WTC11 (cell line): ENCODE data around the gene INKA2. TPM values are rescaled to one million over a fixed set of nuclear protein-coding genes. Genes with fewer than 3 reads are reported as not detected.

ENCODE experiments used
- ATAC-seq: fragments of 200-7000 bp; cut with Tn5 transposase; 2 replicates; pipeline ENCODE4 v1.10.0; 2021; ENCODE audit warnings: mild to moderate bottlenecking, moderate library complexity
- CTCF ChIA-PET: fragments of 300-600 bp; sonication (Branson Sonifier 250); formaldehyde crosslinking; loops from one replicate; lab custom pipeline; 2021; ENCODE audit warnings: antibody characterized with exemption; lab: Charles Lee
- POLR2A ChIA-PET: fragments of 350-600 bp; sonication (Branson Sonifier 250); formaldehyde crosslinking; loops from one replicate; lab custom pipeline; 2021; ENCODE audit warnings: antibody characterized with exemption; lab: Charles Lee
- DNase-seq: peaks from one replicate; pipeline ENCODE4 v3.0.0; 2021; ENCODE audit warnings: low spot score
- H3K27ac Mint-ChIP-seq: 2 replicates; pipeline ENCODE4 v1.8.0; 2021; ENCODE audit warnings: mixed read lengths
- H3K27me3 Mint-ChIP-seq: 2 replicates; pipeline ENCODE4 v1.8.0; 2021; ENCODE audit warnings: low read depth, mild to moderate bottlenecking, moderate library complexity, mixed read lengths
- H3K36me3 Mint-ChIP-seq: 2 replicates; pipeline ENCODE4 v1.8.0; 2021; ENCODE audit warnings: mixed read lengths
- H3K4me1 Mint-ChIP-seq: 2 replicates; pipeline ENCODE4 v1.8.0; 2022; ENCODE audit warnings: mixed read lengths
- H3K4me3 Mint-ChIP-seq: 2 replicates; pipeline ENCODE4 v1.8.0; 2021; ENCODE audit warnings: mild to moderate bottlenecking, moderate library complexity, mixed read lengths
- H3K9me3 Mint-ChIP-seq: 2 replicates; pipeline ENCODE4 v1.8.0; 2021; ENCODE audit warnings: mixed read lengths
- ATF3 ChIP-seq: sonication (generic); formaldehyde crosslinking; conservative IDR thresholded peaks from 2 replicates; pipeline ENCODE4 v1.8.1; 2022; ENCODE audit warnings: mild to moderate bottlenecking, missing genetic modification reagents
- CREB1 ChIP-seq: sonication (generic); formaldehyde crosslinking; IDR thresholded peaks from 2 replicates; pipeline ENCODE4 v1.8.0; 2023; ENCODE audit warnings: mild to moderate bottlenecking, missing genetic modification reagents
- E2F4 ChIP-seq: sonication (generic); formaldehyde crosslinking; IDR thresholded peaks from 2 replicates; pipeline ENCODE4 v1.8.1; 2022; ENCODE audit warnings: low read depth, mild to moderate bottlenecking, moderate library complexity, missing genetic modification reagents, borderline replicate concordance
- ELF4 ChIP-seq: sonication (generic); formaldehyde crosslinking; IDR thresholded peaks from 2 replicates; pipeline ENCODE4 v1.8.1; 2022; ENCODE audit warnings: low read depth, mild to moderate bottlenecking, moderate library complexity, missing genetic modification reagents
- FOXJ3 ChIP-seq: sonication (generic); formaldehyde crosslinking; IDR thresholded peaks from 2 replicates; pipeline ENCODE4 v1.9.0; 2021; ENCODE audit warnings: missing genetic modification reagents, mild to moderate bottlenecking, borderline replicate concordance
- FOXK1 ChIP-seq: sonication (generic); formaldehyde crosslinking; IDR thresholded peaks from 2 replicates; pipeline ENCODE4 v1.8.0; 2022; ENCODE audit warnings: mild to moderate bottlenecking, moderate library complexity, missing genetic modification reagents
- GRHL2 ChIP-seq: fragments of 250-450 bp; sonication (Bioruptor Pico); IDR thresholded peaks from 2 replicates; pipeline ENCODE4 v1.8.0; 2022; ENCODE audit warnings: mild to moderate bottlenecking, moderate library complexity; ENCODE audit not compliant: insufficient replicate concordance, severe bottlenecking
- GTF2I ChIP-seq: fragments of 250-450 bp; sonication (Bioruptor Pico); conservative IDR thresholded peaks from 2 replicates; pipeline ENCODE4 v1.4.0; 2021; ENCODE audit warnings: mild to moderate bottlenecking
- MAX ChIP-seq: sonication (generic); formaldehyde crosslinking; IDR thresholded peaks from 2 replicates; pipeline ENCODE4 v1.8.0; 2022; ENCODE audit warnings: mild to moderate bottlenecking, missing genetic modification reagents
- NR3C1 ChIP-seq: sonication (generic); formaldehyde crosslinking; conservative IDR thresholded peaks from 2 replicates; pipeline ENCODE4 v1.8.1; 2023; ENCODE audit warnings: low read depth, mild to moderate bottlenecking, missing genetic modification reagents
- PREB ChIP-seq: sonication (generic); formaldehyde crosslinking; IDR thresholded peaks from 2 replicates; pipeline ENCODE4 v1.8.1; 2022; ENCODE audit warnings: mild to moderate bottlenecking, missing genetic modification reagents, moderate library complexity, borderline replicate concordance
- RELA ChIP-seq: sonication (generic); formaldehyde crosslinking; IDR thresholded peaks from 2 replicates; pipeline ENCODE4 v1.8.1; 2022; ENCODE audit warnings: missing genetic modification reagents, mild to moderate bottlenecking, borderline replicate concordance
- RORB ChIP-seq: fragments of 250-450 bp; sonication (Bioruptor Pico); IDR thresholded peaks from 2 replicates; pipeline ENCODE4 v1.9.0; 2021; ENCODE audit warnings: mild to moderate bottlenecking
- TP53 ChIP-seq: sonication (generic); formaldehyde crosslinking; IDR thresholded peaks from 2 replicates; pipeline ENCODE4 v1.8.1; 2023; ENCODE audit warnings: mild to moderate bottlenecking, missing genetic modification reagents
- ZBTB43 ChIP-seq: sonication (generic); formaldehyde crosslinking; IDR thresholded peaks from 2 replicates; pipeline ENCODE4 v1.8.1; 2023; ENCODE audit warnings: mild to moderate bottlenecking, missing genetic modification reagents
- ZNF121 ChIP-seq: sonication (generic); formaldehyde crosslinking; IDR thresholded peaks from 2 replicates; pipeline ENCODE4 v1.8.0; 2023; ENCODE audit warnings: missing genetic modification reagents
- total RNA-seq: library from RNA; stranded (reverse); gene quantifications from 3 replicates; pipeline ENCODE4 v1.2.3, GENCODE V29; 2021

INKA2 gene
- total RNA-seq, 1 experiment from 2014 or later: 20.1 TPM

GRCh38 chr1:111706921-111707320 lies 32.3 kb downstream of the INKA2 start:
- CTCF ChIA-PET: no interaction called here
- Mint-ChIP-seq H3K9me3 (no peaks in the 10 kb centered on the region), H3K4me3 (no peak overlapping the region), H3K27me3 (no peaks in the 10 kb centered on the region), H3K27ac (no peak overlapping the region), H3K4me1 (no peaks in the 10 kb centered on the region), H3K36me3 (peaks cover 14% of the 10 kb centered on the region)
- DNase-seq: no peak
- ATAC-seq: no peak
- TF ChIP-seq ZBTB43 (CRISPR knock-in tag): no peak
- no peak for TF ChIP-seq ATF3 (CRISPR knock-in tag)
- TF ChIP-seq FOXK1: no peak
- no peak for TF ChIP-seq NR3C1 (CRISPR knock-in tag)
- no peak for TF ChIP-seq GTF2I (CRISPR knock-in tag)
- TF ChIP-seq FOXJ3 (CRISPR knock-in tag): no peak
- no peak for TF ChIP-seq CREB1 (CRISPR knock-in tag)
- TF ChIP-seq ELF4 (CRISPR knock-in tag): no peak
- no peak for TF ChIP-seq RORB (CRISPR knock-in tag)
- no peak for TF ChIP-seq TP53 (CRISPR knock-in tag)
- POLR2A ChIA-PET: no interaction called here

- no peaks in the 10 kb centered on the region for H3K27me3 Mint-ChIP-seq
- CTCF ChIA-PET: no interaction called here
Observed at GRCh38 chr1:111705841-111706240, 33.4 kb downstream of the INKA2 start.

GRCh38 chr1:111704776-111705175 lies 34.4 kb downstream of the INKA2 start:
- ATAC-seq (no peak), DNase-seq (no peak)
- Mint-ChIP-seq H3K27ac (no peak overlapping the region), H3K9me3 (no peaks in the 10 kb centered on the region), H3K4me3 (no peak overlapping the region), H3K36me3 (peaks cover 25% of the 10 kb centered on the region), H3K27me3 (no peaks in the 10 kb centered on the region), H3K4me1 (no peaks in the 10 kb centered on the region)
- POLR2A ChIA-PET: no interaction called here
- CTCF ChIA-PET: no interaction called here
- TF ChIP-seq ZBTB43 (CRISPR knock-in tag): no peak
- TF ChIP-seq RELA (CRISPR knock-in tag): no peak
- no peak for TF ChIP-seq GRHL2 (CRISPR knock-in tag)
- TF ChIP-seq E2F4 (CRISPR knock-in tag): no peak

More at GRCh38 chr1:111705841-111706240, 33.4 kb downstream of the INKA2 start:
- H3K4me3 Mint-ChIP-seq: no peak overlapping the region
- no peaks in the 10 kb centered on the region for H3K4me1 Mint-ChIP-seq
- peaks cover 16% of the 10 kb centered on the region for H3K36me3 Mint-ChIP-seq
- no peak for ATAC-seq
- H3K9me3 Mint-ChIP-seq: no peaks in the 10 kb centered on the region
- no peak for DNase-seq
- no peak overlapping the region for H3K27ac Mint-ChIP-seq
- POLR2A ChIA-PET: no interaction called here
- no peak for TF ChIP-seq MAX (CRISPR knock-in tag)
- TF ChIP-seq PREB: no peak
- no peak for TF ChIP-seq ZNF121 (CRISPR knock-in tag)
